GM23338 (cell line): ENCODE data around the gene SELENOM. TPM values are rescaled to one million over a fixed set of nuclear protein-coding genes. Genes with fewer than 3 reads are reported as not detected.

Source experiments
- ATAC-seq: fragments of 200-7000 bp; cut with Tn5 transposase; 3 replicates; pipeline ENCODE4 v1.9.1; 2020
- DNase-seq: peaks from one replicate; pipeline ENCODE4 v3.0.0-alpha.2; 2015; ENCODE audit warnings: low spot score
- H2AFZ ChIP-seq: fragments of 200-600 bp; sonication (generic); 2 replicates; pipeline ENCODE4 v1.8.0; 2016; ENCODE audit warnings: antibody characterized with exemption, mild to moderate bottlenecking, moderate library complexity
- H3F3A ChIP-seq: fragments of 200-600 bp; sonication (generic); replicated peaks from 2 replicates; pipeline ENCODE4 v1.8.0; 2017; ENCODE audit warnings: antibody characterized with exemption, mixed run types, low read depth
- H3K27ac ChIP-seq: fragments of 200-600 bp; sonication (generic); 2 replicates; pipeline ENCODE4 v1.6.1; 2016; ENCODE audit warnings: low read depth
- H3K27me3 ChIP-seq: fragments of 200-600 bp; sonication (generic); 2 replicates; pipeline ENCODE4 v1.8.0; 2016; ENCODE audit warnings: mild to moderate bottlenecking, mixed run types, moderate library complexity; ENCODE audit not compliant: insufficient read depth
- H3K36me3 ChIP-seq: fragments of 200-600 bp; sonication (generic); 2 replicates; pipeline ENCODE4 v1.8.0; 2016; ENCODE audit warnings: mild to moderate bottlenecking; ENCODE audit not compliant: insufficient read depth
- H3K4me1 ChIP-seq: fragments of 200-600 bp; sonication (generic); 2 replicates; pipeline ENCODE4 v1.8.0; 2016; ENCODE audit warnings: mild to moderate bottlenecking, moderate library complexity; ENCODE audit not compliant: insufficient read depth
- H3K4me2 ChIP-seq: fragments of 200-600 bp; sonication (generic); 2 replicates; pipeline ENCODE4 v1.7.1; 2017; ENCODE audit warnings: mixed run types
- H3K4me3 ChIP-seq: fragments of 200-600 bp; sonication (generic); 2 replicates; pipeline ENCODE4 v1.6.1; 2016; ENCODE audit warnings: mixed run types
- H3K79me2 ChIP-seq: fragments of 200-600 bp; sonication (generic); replicated peaks from 2 replicates; pipeline ENCODE4 v1.8.0; 2017; ENCODE audit warnings: mild to moderate bottlenecking; ENCODE audit not compliant: insufficient read depth
- H3K9me2 ChIP-seq: fragments of 200-600 bp; sonication (generic); 2 replicates; pipeline ENCODE4 v1.8.0; 2017; ENCODE audit not compliant: insufficient read depth
- H4K20me1 ChIP-seq: fragments of 200-600 bp; sonication (generic); replicated peaks from 2 replicates; pipeline ENCODE4 v1.8.0; 2017; ENCODE audit warnings: mild to moderate bottlenecking; ENCODE audit not compliant: insufficient read depth
- H3K27ac Mint-ChIP-seq: 2 replicates; pipeline ENCODE4 v1.8.0; 2020; ENCODE audit warnings: inconsistent platforms, mild to moderate bottlenecking, moderate library complexity, mixed read lengths
- H3K27me3 Mint-ChIP-seq: 3 replicates; pipeline ENCODE4 v1.8.0; 2022; ENCODE audit warnings: low read depth, mild to moderate bottlenecking, moderate library complexity, mixed read lengths, inconsistent platforms; ENCODE audit not compliant: insufficient read depth, poor library complexity
- H3K36me3 Mint-ChIP-seq: 3 replicates; pipeline ENCODE4 v1.8.0; 2021; ENCODE audit warnings: low read depth, mild to moderate bottlenecking, inconsistent platforms, moderate library complexity, mixed read lengths
- H3K4me1 Mint-ChIP-seq: 3 replicates; pipeline ENCODE4 v1.8.0; 2020; ENCODE audit warnings: mild to moderate bottlenecking, inconsistent platforms, mixed read lengths
- H3K4me3 Mint-ChIP-seq: 3 replicates; pipeline ENCODE4 v1.8.0; 2021; ENCODE audit warnings: moderate library complexity, mild to moderate bottlenecking, inconsistent platforms, mixed read lengths
- H3K9me3 Mint-ChIP-seq: 3 replicates; pipeline ENCODE4 v1.8.0; 2020; ENCODE audit warnings: moderate library complexity, mild to moderate bottlenecking, inconsistent platforms, mixed read lengths
- EZH2 ChIP-seq: fragments of 200-600 bp; sonication (generic); IDR thresholded peaks from one replicate; pipeline ENCODE4 v1.8.0; 2017; ENCODE audit warnings: antibody characterized with exemption, mild to moderate bottlenecking, low read depth; ENCODE audit not compliant: unreplicated experiment
- JUNB ChIP-seq: IDR thresholded peaks from one replicate; pipeline ENCODE4 v1.6.1; 2016; ENCODE audit warnings: antibody characterized with exemption; ENCODE audit not compliant: unreplicated experiment
- NANOG ChIP-seq: IDR thresholded peaks from 2 replicates; pipeline ENCODE4 v1.6.1; 2016; ENCODE audit warnings: antibody characterized with exemption, borderline replicate concordance
- POLR2AphosphoS5 ChIP-seq: IDR thresholded peaks from 2 replicates; pipeline ENCODE4 v1.6.1; 2016; ENCODE audit warnings: antibody characterized with exemption, low read depth
- STAT1 ChIP-seq: IDR thresholded peaks from one replicate; pipeline ENCODE4 v1.6.1; 2016; ENCODE audit warnings: antibody characterized with exemption; ENCODE audit not compliant: unreplicated experiment
- ZNF114 ChIP-seq: fragments of 250-450 bp; sonication (Bioruptor Pico); IDR thresholded peaks from 2 replicates; pipeline ENCODE4 v1.5.0; 2020; ENCODE audit warnings: mild to moderate bottlenecking, moderate library complexity
- ZNF331 ChIP-seq: fragments of 250-450 bp; sonication (Bioruptor Pico); IDR thresholded peaks from 2 replicates; pipeline ENCODE4 v1.5.0; 2020; ENCODE audit warnings: low read depth, mild to moderate bottlenecking, moderate library complexity
- polyA plus RNA-seq: library from polyadenylated mRNA; unstranded; fragments of >200 nt; fragmentation: Nextera tagmentation; extraction: Ambion mirVana; gene quantifications from 2 replicates; pipeline ENCODE4 v1.2.1, GENCODE V29; 2016
- total RNA-seq: library from RNA; depleted of rRNA; stranded (reverse); fragments of >200 nt; shearing (Covaris generic); gene quantifications from 2 replicates; pipeline ENCODE4 v1.2.3, GENCODE V29; 2014
- TF ChIP-seq, protein P1 (sequence below): IDR thresholded peaks from 2 replicates; pipeline ENCODE4 v1.6.1; 2016; ENCODE audit warnings: antibody characterized with exemption
- TF ChIP-seq, protein P2 (sequence below): IDR thresholded peaks from one replicate; pipeline ENCODE4 v1.6.1; 2018; ENCODE audit warnings: antibody characterized with exemption; ENCODE audit not compliant: unreplicated experiment
- TF ChIP-seq, protein P3 (sequence below): fragments of 250-450 bp; sonication (Bioruptor Pico); IDR thresholded peaks from 2 replicates; pipeline ENCODE4 v1.5.0; 2020; ENCODE audit warnings: mild to moderate bottlenecking, moderate library complexity

SELENOM gene
- total and polyA plus RNA-seq, 2 experiments from 2014 or later, result 44.9 to 50.8 TPM

DNA sequence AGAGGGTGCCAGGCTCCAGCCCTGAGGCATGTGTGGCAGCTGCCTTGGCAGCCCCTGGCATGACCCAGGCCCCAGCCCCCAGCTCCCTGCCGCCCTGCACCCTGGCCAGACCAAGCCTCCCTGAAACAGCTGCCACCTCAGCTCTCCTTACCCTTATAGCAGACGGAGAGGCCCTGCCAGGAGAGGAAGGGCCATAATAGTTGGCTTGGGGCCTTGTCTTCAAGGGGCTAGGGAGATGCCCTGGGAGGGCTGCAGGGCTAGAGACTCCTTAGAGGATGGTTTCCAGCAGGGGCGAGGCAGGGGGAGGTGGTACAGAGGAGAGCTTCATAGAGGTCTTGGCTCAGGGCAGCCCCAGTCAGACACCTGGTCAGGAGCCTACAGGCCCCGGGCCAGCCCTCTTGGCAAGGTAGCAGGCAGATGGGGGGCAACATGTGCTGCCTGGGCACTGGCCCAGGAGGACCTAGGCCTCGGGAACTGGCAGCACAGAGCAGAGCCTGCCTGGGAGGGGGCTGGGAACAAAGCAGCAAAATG, 13.3 kb downstream of the SELENOM start:
- DNase-seq, result no peak
- Histone ChIP-seq H3K27me3 (no peaks in the 10 kb centered on the region), H3K9me2 (no peaks in the 10 kb centered on the region), H3F3A (0 out of 2 replicates have a peak, but pooled peaks cover 6% of the 10 kb centered on the region), H2AFZ (no peak overlapping the region), H3K4me2 (no peak overlapping the region), H3K27ac (no peak overlapping the region), H3K4me1 (peaks cover 10% of the 10 kb centered on the region), H4K20me1 (no peaks in the 10 kb centered on the region), H3K79me2 (no peaks in the 10 kb centered on the region), H3K36me3 (no peaks in the 10 kb centered on the region), H3K4me3 (no peak overlapping the region)
- peaks cover 14% of the 10 kb centered on the region for H3K4me1 Mint-ChIP-seq
- H3K4me3 Mint-ChIP-seq, result no peak overlapping the region
- H3K27me3 Mint-ChIP-seq, result peaks cover 16% of the 10 kb centered on the region
- no peaks in the 10 kb centered on the region; the same call in 2 of the 3 replicates for H3K36me3 Mint-ChIP-seq
- no peak for ATAC-seq
- no peaks in the 10 kb centered on the region for H3K9me3 Mint-ChIP-seq
- no peak overlapping the region for H3K27ac Mint-ChIP-seq
- TF ChIP-seq ZNF331, result no peak
- TF ChIP-seq STAT1, result no peak
- no peak for TF ChIP-seq ZNF114 (CRISPR knock-in tag)
- no peak for TF ChIP-seq POLR2AphosphoS5

DNA sequence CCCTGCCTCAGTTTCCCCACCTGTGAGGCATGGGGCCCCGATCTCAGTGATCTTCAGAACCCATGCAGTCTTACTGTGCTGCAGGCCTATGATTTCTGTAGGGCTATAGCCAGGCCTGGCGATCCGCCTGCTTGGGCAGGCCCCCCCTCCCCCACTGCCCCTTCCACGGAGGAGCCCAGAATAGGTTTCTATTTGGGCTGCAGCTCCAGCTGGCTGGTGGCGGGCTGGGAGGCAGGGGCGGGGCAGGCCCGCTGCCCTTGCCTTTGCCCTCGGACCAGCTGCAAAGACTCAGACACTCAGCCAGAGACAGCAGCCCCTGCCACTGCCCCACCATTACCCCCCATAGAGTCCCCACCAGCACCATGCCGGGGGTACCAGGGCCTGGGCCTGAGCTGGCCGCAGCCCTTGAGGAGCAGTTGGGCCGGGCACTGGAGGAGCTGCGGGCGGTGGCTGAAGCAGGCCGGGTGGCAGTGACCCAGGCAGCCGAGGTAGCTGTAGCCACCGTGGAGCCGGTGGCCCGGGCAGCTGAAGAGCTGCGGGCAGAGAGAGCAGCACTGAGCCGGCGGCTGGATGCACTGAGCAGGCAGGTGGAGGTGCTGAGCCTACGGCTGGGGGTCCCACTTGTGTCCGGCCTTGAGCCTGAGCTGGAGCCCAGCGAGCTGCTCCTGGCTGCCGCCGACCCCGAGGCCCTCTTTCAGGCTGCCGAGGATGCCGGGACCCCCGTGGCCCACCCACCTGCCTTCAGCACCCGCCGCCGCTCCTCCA, 14.1 kb downstream of the SELENOM start:
- Mint-ChIP-seq H3K36me3 (no peaks in the 10 kb centered on the region; the same call in 2 of the 3 replicates), H3K4me1 (peaks cover 13% of the 10 kb centered on the region), H3K27me3 (peaks cover 17% of the 10 kb centered on the region), H3K4me3 (no peak overlapping the region), H3K27ac (no peak overlapping the region), H3K9me3 (no peaks in the 10 kb centered on the region)
- Histone ChIP-seq H3K9me2 (no peaks in the 10 kb centered on the region), H3K4me1 (peaks cover 5% of the 10 kb centered on the region), H3K36me3 (no peaks in the 10 kb centered on the region), H3K27me3 (no peaks in the 10 kb centered on the region), H3K4me3 (no peak overlapping the region), H2AFZ (no peak overlapping the region), H3K4me2 (no peak overlapping the region), H4K20me1 (no peaks in the 10 kb centered on the region), H3K79me2 (no peaks in the 10 kb centered on the region), H3K27ac (no peak overlapping the region), H3F3A (0 out of 2 replicates have a peak, but pooled peaks cover 4% of the 10 kb centered on the region)
- no peak for DNase-seq
- ATAC-seq, result no peak
- no peak for TF ChIP-seq JUNB
- TF ChIP-seq POLR2AphosphoS5, result no peak
- TF ChIP-seq ZNF331, result no peak
- TF ChIP-seq, protein P1, sequence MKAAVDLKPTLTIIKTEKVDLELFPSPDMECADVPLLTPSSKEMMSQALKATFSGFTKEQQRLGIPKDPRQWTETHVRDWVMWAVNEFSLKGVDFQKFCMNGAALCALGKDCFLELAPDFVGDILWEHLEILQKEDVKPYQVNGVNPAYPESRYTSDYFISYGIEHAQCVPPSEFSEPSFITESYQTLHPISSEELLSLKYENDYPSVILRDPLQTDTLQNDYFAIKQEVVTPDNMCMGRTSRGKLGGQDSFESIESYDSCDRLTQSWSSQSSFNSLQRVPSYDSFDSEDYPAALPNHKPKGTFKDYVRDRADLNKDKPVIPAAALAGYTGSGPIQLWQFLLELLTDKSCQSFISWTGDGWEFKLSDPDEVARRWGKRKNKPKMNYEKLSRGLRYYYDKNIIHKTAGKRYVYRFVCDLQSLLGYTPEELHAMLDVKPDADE, result no peak
- TF ChIP-seq, protein P2, sequence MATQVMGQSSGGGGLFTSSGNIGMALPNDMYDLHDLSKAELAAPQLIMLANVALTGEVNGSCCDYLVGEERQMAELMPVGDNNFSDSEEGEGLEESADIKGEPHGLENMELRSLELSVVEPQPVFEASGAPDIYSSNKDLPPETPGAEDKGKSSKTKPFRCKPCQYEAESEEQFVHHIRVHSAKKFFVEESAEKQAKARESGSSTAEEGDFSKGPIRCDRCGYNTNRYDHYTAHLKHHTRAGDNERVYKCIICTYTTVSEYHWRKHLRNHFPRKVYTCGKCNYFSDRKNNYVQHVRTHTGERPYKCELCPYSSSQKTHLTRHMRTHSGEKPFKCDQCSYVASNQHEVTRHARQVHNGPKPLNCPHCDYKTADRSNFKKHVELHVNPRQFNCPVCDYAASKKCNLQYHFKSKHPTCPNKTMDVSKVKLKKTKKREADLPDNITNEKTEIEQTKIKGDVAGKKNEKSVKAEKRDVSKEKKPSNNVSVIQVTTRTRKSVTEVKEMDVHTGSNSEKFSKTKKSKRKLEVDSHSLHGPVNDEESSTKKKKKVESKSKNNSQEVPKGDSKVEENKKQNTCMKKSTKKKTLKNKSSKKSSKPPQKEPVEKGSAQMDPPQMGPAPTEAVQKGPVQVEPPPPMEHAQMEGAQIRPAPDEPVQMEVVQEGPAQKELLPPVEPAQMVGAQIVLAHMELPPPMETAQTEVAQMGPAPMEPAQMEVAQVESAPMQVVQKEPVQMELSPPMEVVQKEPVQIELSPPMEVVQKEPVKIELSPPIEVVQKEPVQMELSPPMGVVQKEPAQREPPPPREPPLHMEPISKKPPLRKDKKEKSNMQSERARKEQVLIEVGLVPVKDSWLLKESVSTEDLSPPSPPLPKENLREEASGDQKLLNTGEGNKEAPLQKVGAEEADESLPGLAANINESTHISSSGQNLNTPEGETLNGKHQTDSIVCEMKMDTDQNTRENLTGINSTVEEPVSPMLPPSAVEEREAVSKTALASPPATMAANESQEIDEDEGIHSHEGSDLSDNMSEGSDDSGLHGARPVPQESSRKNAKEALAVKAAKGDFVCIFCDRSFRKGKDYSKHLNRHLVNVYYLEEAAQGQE, result no peak
- TF ChIP-seq, protein P3, sequence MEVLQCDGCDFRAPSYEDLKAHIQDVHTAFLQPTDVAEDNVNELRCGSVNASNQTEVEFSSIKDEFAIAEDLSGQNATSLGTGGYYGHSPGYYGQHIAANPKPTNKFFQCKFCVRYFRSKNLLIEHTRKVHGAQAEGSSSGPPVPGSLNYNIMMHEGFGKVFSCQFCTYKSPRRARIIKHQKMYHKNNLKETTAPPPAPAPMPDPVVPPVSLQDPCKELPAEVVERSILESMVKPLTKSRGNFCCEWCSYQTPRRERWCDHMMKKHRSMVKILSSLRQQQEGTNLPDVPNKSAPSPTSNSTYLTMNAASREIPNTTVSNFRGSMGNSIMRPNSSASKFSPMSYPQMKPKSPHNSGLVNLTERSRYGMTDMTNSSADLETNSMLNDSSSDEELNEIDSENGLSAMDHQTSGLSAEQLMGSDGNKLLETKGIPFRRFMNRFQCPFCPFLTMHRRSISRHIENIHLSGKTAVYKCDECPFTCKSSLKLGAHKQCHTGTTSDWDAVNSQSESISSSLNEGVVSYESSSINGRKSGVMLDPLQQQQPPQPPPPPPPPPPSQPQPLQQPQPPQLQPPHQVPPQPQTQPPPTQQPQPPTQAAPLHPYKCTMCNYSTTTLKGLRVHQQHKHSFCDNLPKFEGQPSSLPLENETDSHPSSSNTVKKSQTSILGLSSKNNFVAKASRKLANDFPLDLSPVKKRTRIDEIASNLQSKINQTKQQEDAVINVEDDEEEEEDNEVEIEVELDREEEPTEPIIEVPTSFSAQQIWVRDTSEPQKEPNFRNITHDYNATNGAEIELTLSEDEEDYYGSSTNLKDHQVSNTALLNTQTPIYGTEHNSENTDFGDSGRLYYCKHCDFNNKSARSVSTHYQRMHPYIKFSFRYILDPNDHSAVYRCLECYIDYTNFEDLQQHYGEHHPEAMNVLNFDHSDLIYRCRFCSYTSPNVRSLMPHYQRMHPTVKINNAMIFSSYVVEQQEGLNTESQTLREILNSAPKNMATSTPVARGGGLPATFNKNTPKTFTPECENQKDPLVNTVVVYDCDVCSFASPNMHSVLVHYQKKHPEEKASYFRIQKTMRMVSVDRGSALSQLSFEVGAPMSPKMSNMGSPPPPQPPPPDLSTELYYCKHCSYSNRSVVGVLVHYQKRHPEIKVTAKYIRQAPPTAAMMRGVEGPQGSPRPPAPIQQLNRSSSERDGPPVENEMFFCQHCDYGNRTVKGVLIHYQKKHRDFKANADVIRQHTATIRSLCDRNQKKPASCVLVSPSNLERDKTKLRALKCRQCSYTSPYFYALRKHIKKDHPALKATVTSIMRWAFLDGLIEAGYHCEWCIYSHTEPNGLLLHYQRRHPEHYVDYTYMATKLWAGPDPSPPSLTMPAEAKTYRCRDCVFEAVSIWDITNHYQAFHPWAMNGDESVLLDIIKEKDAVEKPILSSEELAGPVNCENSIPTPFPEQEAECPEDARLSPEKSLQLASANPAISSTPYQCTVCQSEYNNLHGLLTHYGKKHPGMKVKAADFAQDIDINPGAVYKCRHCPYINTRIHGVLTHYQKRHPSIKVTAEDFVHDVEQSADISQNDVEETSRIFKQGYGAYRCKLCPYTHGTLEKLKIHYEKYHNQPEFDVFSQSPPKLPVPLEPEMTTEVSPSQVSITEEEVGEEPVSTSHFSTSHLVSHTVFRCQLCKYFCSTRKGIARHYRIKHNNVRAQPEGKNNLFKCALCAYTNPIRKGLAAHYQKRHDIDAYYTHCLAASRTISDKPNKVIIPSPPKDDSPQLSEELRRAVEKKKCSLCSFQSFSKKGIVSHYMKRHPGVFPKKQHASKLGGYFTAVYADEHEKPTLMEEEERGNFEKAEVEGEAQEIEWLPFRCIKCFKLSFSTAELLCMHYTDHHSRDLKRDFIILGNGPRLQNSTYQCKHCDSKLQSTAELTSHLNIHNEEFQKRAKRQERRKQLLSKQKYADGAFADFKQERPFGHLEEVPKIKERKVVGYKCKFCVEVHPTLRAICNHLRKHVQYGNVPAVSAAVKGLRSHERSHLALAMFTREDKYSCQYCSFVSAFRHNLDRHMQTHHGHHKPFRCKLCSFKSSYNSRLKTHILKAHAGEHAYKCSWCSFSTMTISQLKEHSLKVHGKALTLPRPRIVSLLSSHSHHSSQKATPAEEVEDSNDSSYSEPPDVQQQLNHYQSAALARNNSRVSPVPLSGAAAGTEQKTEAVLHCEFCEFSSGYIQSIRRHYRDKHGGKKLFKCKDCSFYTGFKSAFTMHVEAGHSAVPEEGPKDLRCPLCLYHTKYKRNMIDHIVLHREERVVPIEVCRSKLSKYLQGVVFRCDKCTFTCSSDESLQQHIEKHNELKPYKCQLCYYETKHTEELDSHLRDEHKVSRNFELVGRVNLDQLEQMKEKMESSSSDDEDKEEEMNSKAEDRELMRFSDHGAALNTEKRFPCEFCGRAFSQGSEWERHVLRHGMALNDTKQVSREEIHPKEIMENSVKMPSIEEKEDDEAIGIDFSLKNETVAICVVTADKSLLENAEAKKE (CRISPR knock-in tag), result no peak
- no peak for TF ChIP-seq EZH2
- TF ChIP-seq STAT1, result no peak
- TF ChIP-seq NANOG, result no peak
